PC-9 (cell line): ENCODE measurements around the gene FTO. TPM values are rescaled to one million over a fixed set of nuclear protein-coding genes. Genes with fewer than 3 reads are reported as not detected.

ENCODE experiments used
- BruUV-seq: library from RNA; stranded (reverse); fragments of 400-500 nt; replicated peaks from 2 replicates; lab custom pipeline; 2021; lab: Mats Ljungman, UMichigan
- CTCF ChIA-PET: fragments of 300-600 bp; sonication (Branson Sonifier 250); formaldehyde crosslinking; loops from one replicate; lab custom pipeline; 2022; ENCODE audit warnings: antibody characterized with exemption; lab: Charles Lee
- POLR2A ChIA-PET: fragments of 300-600 bp; sonication (Branson Sonifier 250); formaldehyde crosslinking; loops from one replicate; lab custom pipeline; 2022; ENCODE audit warnings: antibody characterized with exemption; ENCODE audit not compliant: unreplicated experiment; lab: Charles Lee
- DNase-seq, 2 experiments: peaks; one replicate each; pipeline versions ENCODE4 v3.0.0 to v3.0.0-alpha.2; 2015 to 2022; ENCODE audit warnings: mixed read lengths in 1 of 2
- H2AFZ ChIP-seq: fragments of 200-600 bp; sonication (generic); 2 replicates; pipeline ENCODE4 v1.8.1; 2017; ENCODE audit warnings: antibody characterized with exemption
- H3F3A ChIP-seq: fragments of 200-600 bp; sonication (generic); 2 replicates; pipeline ENCODE4 v1.8.1; 2017; ENCODE audit warnings: antibody characterized with exemption, mild to moderate bottlenecking, low read depth; ENCODE audit not compliant: insufficient read depth
- H3K27ac ChIP-seq: fragments of 200-600 bp; sonication (generic); 2 replicates; pipeline ENCODE4 v1.6.1; 2016; ENCODE audit warnings: mixed run types
- H3K27me3 ChIP-seq: fragments of 200-600 bp; sonication (generic); 2 replicates; pipeline ENCODE4 v1.6.1; 2016; ENCODE audit warnings: low read depth, mixed run types; ENCODE audit not compliant: insufficient read depth
- H3K36me3 ChIP-seq: fragments of 200-600 bp; sonication (generic); 2 replicates; pipeline ENCODE4 v1.6.1; 2016; ENCODE audit warnings: low read depth, mixed run types
- H3K4me1 ChIP-seq: fragments of 200-600 bp; sonication (generic); replicated peaks from 2 replicates; pipeline ENCODE4 v1.6.1; 2016; ENCODE audit warnings: mixed run types; ENCODE audit not compliant: insufficient read depth
- H3K4me2 ChIP-seq: fragments of 200-600 bp; sonication (generic); 2 replicates; pipeline ENCODE4 v1.6.1; 2017; ENCODE audit warnings: mixed run types
- H3K4me3 ChIP-seq: fragments of 200-600 bp; sonication (generic); 2 replicates; pipeline ENCODE4 v1.6.1; 2016; ENCODE audit warnings: mixed run types
- H3K79me2 ChIP-seq: fragments of 200-600 bp; sonication (generic); 2 replicates; pipeline ENCODE4 v1.6.1; 2017; ENCODE audit warnings: low read depth, mixed run types
- H3K9me2 ChIP-seq: fragments of 200-600 bp; sonication (generic); 2 replicates; pipeline ENCODE4 v1.8.1; 2017; ENCODE audit warnings: mild to moderate bottlenecking; ENCODE audit not compliant: insufficient read depth
- H3K9me3 ChIP-seq: fragments of 200-600 bp; sonication (generic); 2 replicates; pipeline ENCODE4 v1.8.1; 2016; ENCODE audit warnings: low read depth; ENCODE audit not compliant: insufficient read depth
- H4K20me1 ChIP-seq: fragments of 200-600 bp; sonication (generic); 2 replicates; pipeline ENCODE4 v1.8.1; 2017; ENCODE audit not compliant: insufficient read depth
- CTCF ChIP-seq: fragments of 200-600 bp; sonication (generic); conservative IDR thresholded peaks from 2 replicates; pipeline ENCODE4 v1.6.1; 2017; ENCODE audit warnings: mixed run types, antibody characterized with exemption, mild to moderate bottlenecking, moderate library complexity
- EZH2 ChIP-seq: fragments of 200-600 bp; sonication (generic); IDR thresholded peaks from 2 replicates; pipeline ENCODE4 v1.8.0; 2017; ENCODE audit warnings: antibody characterized with exemption, low read depth
- intact Hi-C: fragments of 100-400 bp; cut with micrococcal nuclease; formaldehyde crosslinking; loops from one replicate; pipeline ENCODE4 v1.10.0; 2022; ENCODE audit not compliant: unreplicated experiment
- total RNA-seq: library from RNA; stranded (reverse); gene quantifications from 2 replicates; pipeline ENCODE4 v1.2.3, GENCODE V29; 2021

FTO gene
- total RNA-seq, 1 experiment from 2014 or later: 58.1 TPM

- Histone ChIP-seq H3K4me1 (no peaks in the 10 kb centered on the region), H3K79me2 (no peaks in the 10 kb centered on the region), H2AFZ (no peak overlapping the region), H3K36me3 (no peaks in the 10 kb centered on the region), H3F3A (no peaks in the 10 kb centered on the region), H3K9me3 (no peaks in the 10 kb centered on the region), H3K27ac (no peak overlapping the region), H3K9me2 (no peaks in the 10 kb centered on the region), H3K27me3 (no peaks in the 10 kb centered on the region), H3K4me2 (no peak overlapping the region), H4K20me1 (no peaks in the 10 kb centered on the region), H3K4me3 (no peak overlapping the region)
- DNase-seq: no peak
- ChIA-PET CTCF (no interaction called here), POLR2A (no interaction called here)
- BruUV-seq: no TSS peak
- intact Hi-C loops: no loop called here
- TF ChIP-seq EZH2 (no peak), CTCF (no peak)
Observed at GRCh38 chr16:54106057-54106456, 402.1 kb downstream of the FTO start.

DNA sequence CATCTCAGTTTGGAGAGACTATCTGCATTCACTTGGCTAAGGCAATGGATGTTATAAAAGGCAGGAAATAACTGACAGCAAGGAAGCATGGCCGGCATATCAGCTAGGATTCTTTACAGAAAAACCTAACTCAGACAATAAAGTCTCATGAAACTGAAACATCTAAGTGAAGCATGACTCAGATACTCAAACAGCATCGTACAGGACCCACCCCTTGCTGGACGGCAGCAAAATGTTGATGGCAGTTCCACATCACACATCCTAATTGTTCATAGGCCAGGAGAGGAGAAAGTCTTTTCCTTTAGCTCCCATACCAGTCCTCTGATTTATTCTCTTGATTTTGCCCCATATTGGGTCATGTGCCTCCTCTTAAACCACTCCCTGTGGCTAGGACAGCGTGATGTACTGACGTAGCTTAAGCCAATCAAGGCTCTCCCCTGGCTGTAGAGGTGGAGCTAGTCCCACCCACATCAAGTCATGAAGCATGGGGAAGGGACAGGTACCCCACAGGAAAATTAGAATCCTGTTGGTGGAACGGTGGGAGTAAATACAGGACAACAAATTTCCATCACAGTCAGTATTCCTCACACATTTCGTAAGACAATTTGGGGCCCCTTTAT is 403.7 kb downstream of the FTO start:
- intact Hi-C loops: no loop called here
- Histone ChIP-seq H3K4me1 (no peaks in the 10 kb centered on the region), H3K4me2 (no peak overlapping the region), H3K9me2 (no peaks in the 10 kb centered on the region), H3F3A (no peaks in the 10 kb centered on the region), H3K9me3 (no peaks in the 10 kb centered on the region), H3K27me3 (no peaks in the 10 kb centered on the region), H2AFZ (no peak overlapping the region), H3K79me2 (no peaks in the 10 kb centered on the region), H4K20me1 (no peaks in the 10 kb centered on the region), H3K4me3 (no peak overlapping the region), H3K27ac (no peak overlapping the region), H3K36me3 (no peaks in the 10 kb centered on the region)
- CTCF ChIA-PET: interaction anchor here (0.6 kb wide), 1 partner anchor 59 kb away, joined by 4 read pairs; no protein-coding TSS in a partner anchor
- TF ChIP-seq CTCF: no peak
- no peak for TF ChIP-seq EZH2
- BruUV-seq: no TSS peak
- POLR2A ChIA-PET: no interaction called here
- DNase-seq: no peak

- Histone ChIP-seq H3K36me3 (no peaks in the 10 kb centered on the region), H3K79me2 (no peaks in the 10 kb centered on the region), H3K9me3 (no peaks in the 10 kb centered on the region), H3K4me2 (no peak overlapping the region), H3K4me3 (no peak overlapping the region), H3F3A (no peaks in the 10 kb centered on the region), H3K27ac (no peak overlapping the region), H3K9me2 (no peaks in the 10 kb centered on the region), H4K20me1 (no peaks in the 10 kb centered on the region), H3K27me3 (no peaks in the 10 kb centered on the region), H3K4me1 (no peaks in the 10 kb centered on the region), H2AFZ (no peak overlapping the region)
- CTCF ChIA-PET: no interaction called here
- DNase-seq: no peak
- intact Hi-C loops: no loop called here
- TF ChIP-seq EZH2: no peak
- TF ChIP-seq CTCF: no peak
- POLR2A ChIA-PET: no interaction called here
- BruUV-seq: no TSS peak
Observed at GRCh38 chr16:54110016-54110981, 406.3 kb downstream of the FTO start.
